IMR-90 (cell line): ENCODE measurements around the gene S100A2. TPM values are rescaled to one million over a fixed set of nuclear protein-coding genes. Genes with fewer than 3 reads are reported as not detected.

Source experiments
- ATAC-seq: fragments of 200-7000 bp; cut with Tn5 transposase; 2 replicates; pipeline ENCODE4 v1.9.1; 2020; ENCODE audit warnings: low read depth, mild to moderate bottlenecking, moderate library complexity
- BruUV-seq: library from RNA; stranded (reverse); fragments of 400-500 nt; replicated peaks from 2 replicates; lab custom pipeline; 2021; lab: Mats Ljungman, UMichigan
- CTCF ChIA-PET: fragments of 300-600 bp; formaldehyde crosslinking; extraction: SDS; loops from one replicate; lab custom pipeline; 2021; ENCODE audit warnings: antibody characterized with exemption; lab: Yijun Ruan, JAX
- POLR2A ChIA-PET: fragments of 300-600 bp; sonication (Branson Sonifier 250); formaldehyde crosslinking; loops from one replicate; lab custom pipeline; 2022; ENCODE audit warnings: antibody characterized with exemption; ENCODE audit not compliant: unreplicated experiment; lab: Charles Lee
- DNase-seq: peaks from one replicate; pipeline ENCODE4 v3.0.0; 2013
- H2AFZ ChIP-seq: replicated peaks from 2 replicates; pipeline ENCODE3; 2013; ENCODE audit warnings: low read length, mild to moderate bottlenecking; ENCODE audit not compliant: poor library complexity
- H2AK5ac ChIP-seq: 2 replicates; pipeline ENCODE4 v1.6.1; 2013; ENCODE audit warnings: low read depth, low read length, inconsistent platforms
- H2AK9ac ChIP-seq: replicated peaks from 2 replicates; pipeline ENCODE3; 2013; ENCODE audit warnings: mild to moderate bottlenecking, low read depth, low read length, moderate library complexity; ENCODE audit not compliant: poor library complexity
- H2BK120ac ChIP-seq: 2 replicates; pipeline ENCODE4 v1.6.1; 2013; ENCODE audit warnings: low read depth, low read length, inconsistent platforms
- H2BK15ac ChIP-seq: 3 replicates; pipeline ENCODE4 v1.6.1; 2013; ENCODE audit warnings: low read depth, low read length, inconsistent platforms
- H2BK20ac ChIP-seq: 2 replicates; pipeline ENCODE4 v1.6.1; 2013; ENCODE audit warnings: low read depth, mild to moderate bottlenecking, inconsistent platforms, low read length, moderate library complexity
- H2BK5ac ChIP-seq: 2 replicates; pipeline ENCODE4 v1.6.1; 2013; ENCODE audit warnings: mild to moderate bottlenecking, low read depth, low read length, inconsistent platforms; ENCODE audit not compliant: poor library complexity, severe bottlenecking
- H3K14ac ChIP-seq: replicated peaks from 2 replicates; pipeline ENCODE4 v1.6.1; 2013; ENCODE audit warnings: low read depth, low read length, inconsistent platforms
- H3K18ac ChIP-seq: 2 replicates; pipeline ENCODE4 v1.6.1; 2013; ENCODE audit warnings: low read depth, low read length, control low read depth
- H3K23ac ChIP-seq: 2 replicates; pipeline ENCODE4 v1.6.1; 2013; ENCODE audit warnings: low read depth, low read length, inconsistent platforms
- H3K27ac ChIP-seq: 2 replicates; pipeline ENCODE4 v1.5.1; 2013; ENCODE audit warnings: mild to moderate bottlenecking, control low read depth, low read length; ENCODE audit not compliant: insufficient read depth
- H3K27me3 ChIP-seq: 2 replicates; pipeline ENCODE4 v1.6.1; 2013; ENCODE audit warnings: low read length; ENCODE audit not compliant: control insufficient read depth, insufficient read depth
- H3K36me3 ChIP-seq: 2 replicates; pipeline ENCODE4 v1.6.1; 2013; ENCODE audit warnings: low read length, mixed read lengths; ENCODE audit not compliant: control insufficient read depth, insufficient read depth
- H3K4ac ChIP-seq: 2 replicates; pipeline ENCODE4 v1.6.1; 2013; ENCODE audit warnings: low read depth, low read length, inconsistent platforms
- H3K4me1 ChIP-seq: 2 replicates; pipeline ENCODE4 v1.6.1; 2013; ENCODE audit warnings: low read length, mixed read lengths; ENCODE audit not compliant: control insufficient read depth, insufficient read depth
- H3K4me2 ChIP-seq: 2 replicates; pipeline ENCODE4 v1.6.1; 2013; ENCODE audit warnings: low read depth, mild to moderate bottlenecking, control low read depth, low read length, moderate library complexity
- H3K4me3 ChIP-seq: 2 replicates; pipeline ENCODE4 v1.5.1; 2013; ENCODE audit warnings: low read depth, mild to moderate bottlenecking, control low read depth, low read length, moderate library complexity; ENCODE audit not compliant: insufficient read depth
- H3K56ac ChIP-seq: 2 replicates; pipeline ENCODE4 v1.6.1; 2013; ENCODE audit warnings: low read length, inconsistent platforms; ENCODE audit not compliant: insufficient read depth; ENCODE audit errors: extremely low read depth
- H3K79me1 ChIP-seq, 2 experiments: 2 replicates each; pipeline ENCODE4 v1.6.1; 2013; ENCODE audit warnings: low read length in 2 of 2, inconsistent platforms in 1 of 2, low read depth in 1 of 2
- H3K9ac ChIP-seq: 2 replicates; pipeline ENCODE4 v1.6.1; 2013; ENCODE audit warnings: low read depth, low read length, control low read depth
- H3K9me1 ChIP-seq: 2 replicates; pipeline ENCODE4 v1.6.1; 2013; ENCODE audit warnings: low read length, inconsistent platforms; ENCODE audit not compliant: insufficient read depth
- H3K9me3 ChIP-seq: 2 replicates; pipeline ENCODE4 v1.6.1; 2013; ENCODE audit warnings: low read length; ENCODE audit not compliant: control insufficient read depth, insufficient read depth
- H4K20me1 ChIP-seq: 2 replicates; pipeline ENCODE4 v1.6.1; 2013; ENCODE audit warnings: low read length, inconsistent platforms; ENCODE audit not compliant: insufficient read depth
- H4K5ac ChIP-seq: 2 replicates; pipeline ENCODE4 v1.6.1; 2013; ENCODE audit warnings: mild to moderate bottlenecking, low read depth, low read length, control low read depth
- H4K8ac ChIP-seq, 2 experiments: 2 replicates each; pipeline ENCODE4 v1.6.1; 2013; ENCODE audit warnings: low read depth in 2 of 2, low read length in 2 of 2, control low read depth in 1 of 2, inconsistent platforms in 1 of 2
- H4K91ac ChIP-seq: 2 replicates; pipeline ENCODE4 v1.6.1; 2013; ENCODE audit warnings: low read depth, low read length, inconsistent platforms; ENCODE audit not compliant: insufficient read depth
- CEBPB ChIP-seq: IDR thresholded peaks from 2 replicates; pipeline ENCODE4 v1.6.1; 2012; ENCODE audit warnings: low read depth, low read length, improper control_type of control experiment
- CHD1 ChIP-seq: IDR thresholded peaks from 2 replicates; pipeline ENCODE4 v1.6.1; 2012; ENCODE audit warnings: low read depth, low read length, improper control_type of control experiment
- MAFK ChIP-seq: IDR thresholded peaks from 2 replicates; pipeline ENCODE4 v1.6.1; 2012; ENCODE audit warnings: low read depth, low read length, improper control_type of control experiment
- MAZ ChIP-seq: IDR thresholded peaks from 2 replicates; pipeline ENCODE4 v1.6.1; 2012; ENCODE audit warnings: low read depth, mild to moderate bottlenecking, low read length, improper control_type of control experiment, moderate library complexity, borderline replicate concordance
- NFE2L2 ChIP-seq: fragments of 150-350 bp; IDR thresholded peaks from 2 replicates; pipeline ENCODE4 v1.6.1; 2016; ENCODE audit warnings: low read depth, mild to moderate bottlenecking, low read length
- RCOR1 ChIP-seq: IDR thresholded peaks from 2 replicates; pipeline ENCODE4 v1.6.1; 2012; ENCODE audit warnings: mild to moderate bottlenecking, low read length, improper control_type of control experiment; ENCODE audit not compliant: insufficient replicate concordance
- WGBS, 2 experiments: methylation state at CpG; one replicate each; pipeline versions ENCODE4 v1.1.5 to v1.1.7; 2013; ENCODE audit warnings: missing lambda C conversion rate in 2 of 2; ENCODE audit not compliant: insufficient read length in 1 of 2; ENCODE audit errors: extremely low coverage in 2 of 2; 5-methylcytosine and 5-hydroxymethylcytosine counted together
- dilution Hi-C: fragments of 300-500 bp; cut with HindIII; formaldehyde crosslinking; loops from one replicate; pipeline ENCODE4 v1.14.3; 2018; ENCODE audit warnings: low sequenced_read_pairs; ENCODE audit not compliant: unreplicated experiment
- in situ Hi-C: fragments of 300-500 bp; cut with MboI; formaldehyde crosslinking; loops from 3 replicates; pipeline ENCODE4 v1.14.3; 2019; ENCODE audit warnings: low sequenced_read_pairs, inconsistent platforms, mixed read lengths
- intact Hi-C: fragments of 100-400 bp; cut with micrococcal nuclease; formaldehyde crosslinking; loops from 2 replicates; pipeline ENCODE4 v1.10.0; 2022
- polyA plus RNA-seq, 3 experiments: library from polyadenylated mRNA; depleted of rRNA; stranded (reverse); fragments of >200 nt; gene quantifications; 2 replicates each; pipeline ENCODE4 v1.2.3, GENCODE V29; 2012; ENCODE audit warnings: low replicate concordance in 1 of 3
- total RNA-seq: library from RNA; depleted of rRNA; stranded (reverse); fragments of >200 nt; gene quantifications from 2 replicates; pipeline ENCODE4 v1.2.3, GENCODE V29; 2012

S100A2 gene
- total and polyA plus RNA-seq, 2 of the 4 experiments (the other 2 are of a cell fraction), result 3.6 to 7.9 TPM

DNA sequence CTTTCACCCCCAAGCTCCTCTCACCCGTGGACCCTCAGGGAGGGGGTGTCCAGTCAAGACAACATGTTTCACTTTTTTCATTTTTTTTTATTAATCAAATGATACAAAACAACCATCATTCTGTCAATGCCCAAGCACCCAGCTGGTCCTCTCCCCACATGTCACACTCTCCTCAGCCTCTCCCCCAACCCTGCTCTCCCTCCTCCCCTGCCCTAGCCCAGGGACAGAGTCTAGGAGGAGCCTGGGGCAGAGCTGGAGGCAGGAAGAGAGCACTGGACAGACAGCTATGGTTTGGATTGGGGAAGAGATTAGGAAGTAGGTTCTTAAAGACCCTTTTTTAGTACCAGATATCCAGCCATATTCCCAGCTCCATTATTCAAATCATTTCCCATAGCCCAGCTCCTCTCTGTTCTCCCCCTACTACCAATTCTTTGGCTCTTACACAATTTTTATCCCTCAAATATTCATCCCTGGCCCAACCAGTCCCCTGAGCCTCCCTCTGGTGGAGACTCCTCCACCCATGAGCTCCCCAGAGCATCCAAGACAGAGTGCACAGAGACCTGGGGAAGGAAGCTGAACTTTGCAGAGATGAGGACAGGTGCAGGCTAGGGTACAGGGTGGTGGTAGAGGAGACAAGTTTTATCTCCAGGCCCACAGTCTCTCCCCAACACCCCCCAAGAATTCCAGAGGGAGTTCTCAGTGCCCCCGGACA is 48.7 kb upstream of the S100A2 start (continued):
- no peak for TF ChIP-seq CEBPB

DNA sequence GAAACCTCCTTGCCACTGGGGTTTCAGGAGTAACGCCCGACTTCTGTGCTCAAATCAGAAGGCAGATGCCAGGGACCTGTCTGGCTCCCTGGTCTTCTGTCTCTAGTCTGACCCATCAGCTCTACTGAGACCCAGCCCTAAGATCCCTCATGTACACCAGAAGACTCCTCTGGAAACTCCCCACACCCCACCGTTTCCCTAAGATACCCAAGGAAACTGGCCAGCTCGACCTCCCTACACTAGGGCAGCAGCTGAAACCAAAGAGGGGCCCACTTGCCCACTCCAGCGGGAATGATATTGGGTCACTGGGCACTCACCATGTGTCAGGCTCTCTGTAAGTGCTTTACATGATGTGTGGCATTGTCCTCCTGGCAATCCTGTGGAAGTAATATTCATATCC is 47.8 kb upstream of the S100A2 start:
- intact Hi-C loops (loop anchor here (2.0 kb wide), 1 partner anchor 41 kb away; no protein-coding TSS in a partner anchor), in situ Hi-C loops (no loop called here), dilution Hi-C loops (no loop called here)
- Histone ChIP-seq H2AFZ (peak overlapping the region; percentile 72), H3K56ac (no peak overlapping the region), H3K9ac (peak overlapping the region; percentile 28; the same call in 1 of the 2 replicates), H2BK5ac (peak overlapping the region; percentile 14), H3K18ac (no peak overlapping the region), H3K27ac (peak overlapping the region; percentile 95), H3K27me3 (no peaks in the 10 kb centered on the region), H3K4me3 (no peak overlapping the region), H3K9me1 (peaks cover 11% of the 10 kb centered on the region), H3K4me2 (no peak overlapping the region), H3K4ac (peak overlapping the region; percentile 90), H2BK20ac (peak overlapping the region; percentile 63), H3K36me3 (peaks cover 2% of the 10 kb centered on the region; the same call in 1 of the 2 replicates), H4K91ac (peak overlapping the region; percentile 73), H3K4me1 (peaks cover 37% of the 10 kb centered on the region), H3K23ac (no peak overlapping the region), H2BK15ac (peak overlapping the region; percentile 61; the same call in 2 of the 3 replicates), H4K8ac (peak overlapping the region; percentile 49 to 79), H3K14ac (peak overlapping the region; percentile 93; the same call in 1 of the 2 replicates), H4K20me1 (peaks cover 11% of the 10 kb centered on the region; the same call in 1 of the 2 replicates), H3K9me3 (no peaks in the 10 kb centered on the region), H2BK120ac (peak overlapping the region; percentile 76; the same call in 1 of the 2 replicates), H2AK5ac (peak overlapping the region; percentile 42), H4K5ac (no peak overlapping the region), H3K79me1 (peaks cover 8 to 42% of the 10 kb centered on the region in 2 experiments; a peak in 3 of 4 replicates), H2AK9ac (peak overlapping the region; percentile 99)
- DNase-seq (no peak), ATAC-seq (no peak)
- TF ChIP-seq MAFK, result no peak
- no peak for TF ChIP-seq CHD1
- no peak for TF ChIP-seq NFE2L2
- TF ChIP-seq RCOR1, result no peak
- TF ChIP-seq MAZ, result no peak
- ChIA-PET CTCF (interaction anchor here (1.1 to 3.3 kb wide), 3 partner anchors 9 to 41 kb away, joined by 3 to 18 read pairs (median 8); partner anchors contain the start of genes S100A1 and S100A13), POLR2A (interaction anchor here (0.5 to 1.4 kb wide), 2 partner anchors 14 to 170 kb away, joined by 3 to 10 read pairs; partner anchors contain the start of gene S100A13)
- 90% methylated on average over 2 of the region's 5 CpGs; no CpG with 5 or more reads in 1 of the 2 experiments for WGBS, 2 experiments
- BruUV-seq, result no TSS peak
